ENCODE data around the gene FBRSL1. TPM values are rescaled to one million over a fixed set of nuclear protein-coding genes. Genes with fewer than 3 reads are reported as not detected.

FBRSL1 gene
- total RNA-seq, 4 donors from 2014 or later = 13.8 to 31.5 (median 16.1) TPM

GRCh38 chr12:132541996-132542395 is 52.0 kb downstream of the FBRSL1 start:
- no peak overlapping the region for H3K4me3 ChIP-seq
- no peaks in the 10 kb centered on the region for H3K9me3 ChIP-seq
- TF ChIP-seq EP300 (IDR thresholded peaks at IDR 0.05) = no peak
- no peak for TF ChIP-seq CTCF (IDR thresholded peaks at IDR 0.05)
- no peak for TF ChIP-seq POLR2A (IDR thresholded peaks at IDR 0.05)
- H3K36me3 ChIP-seq = peaks cover 0 to 30% (median 0%) of the 10 kb centered on the region in 3 donors
- H3K27ac ChIP-seq = no peak overlapping the region
- H3K27me3 ChIP-seq = no peaks in the 10 kb centered on the region
- 95 to 100% methylated on average over 9 to 20 of the region's 20 CpGs for WGBS, 2 donors
- DNase-seq (ENCODE audit: low spot score in 2 of 2) = no peak
- H3K4me1 ChIP-seq = peaks cover 0 to 13% (median 0%) of the 10 kb centered on the region in 4 donors

GRCh38 chr12:132542661-132543060 is 52.7 kb downstream of the FBRSL1 start:
- Histone ChIP-seq H3K27me3 (no peaks in the 10 kb centered on the region), H3K4me1 (peaks cover 0 to 7% (median 0%) of the 10 kb centered on the region in 4 donors), H3K4me3 (no peak overlapping the region), H3K27ac (no peak overlapping the region), H3K9me3 (no peaks in the 10 kb centered on the region), H3K36me3 (peaks cover 0 to 36% (median 0%) of the 10 kb centered on the region in 3 donors)
- WGBS, 2 donors = 73 to 88% methylated on average over 7 to 9 of the region's 9 CpGs
- no peak for DNase-seq (ENCODE audit: low spot score in 2 of 2)
- no peak for TF ChIP-seq CTCF (IDR thresholded peaks at IDR 0.05)
- no peak for TF ChIP-seq POLR2A (IDR thresholded peaks at IDR 0.05)
- no peak for TF ChIP-seq EP300 (IDR thresholded peaks at IDR 0.05)

DNA sequence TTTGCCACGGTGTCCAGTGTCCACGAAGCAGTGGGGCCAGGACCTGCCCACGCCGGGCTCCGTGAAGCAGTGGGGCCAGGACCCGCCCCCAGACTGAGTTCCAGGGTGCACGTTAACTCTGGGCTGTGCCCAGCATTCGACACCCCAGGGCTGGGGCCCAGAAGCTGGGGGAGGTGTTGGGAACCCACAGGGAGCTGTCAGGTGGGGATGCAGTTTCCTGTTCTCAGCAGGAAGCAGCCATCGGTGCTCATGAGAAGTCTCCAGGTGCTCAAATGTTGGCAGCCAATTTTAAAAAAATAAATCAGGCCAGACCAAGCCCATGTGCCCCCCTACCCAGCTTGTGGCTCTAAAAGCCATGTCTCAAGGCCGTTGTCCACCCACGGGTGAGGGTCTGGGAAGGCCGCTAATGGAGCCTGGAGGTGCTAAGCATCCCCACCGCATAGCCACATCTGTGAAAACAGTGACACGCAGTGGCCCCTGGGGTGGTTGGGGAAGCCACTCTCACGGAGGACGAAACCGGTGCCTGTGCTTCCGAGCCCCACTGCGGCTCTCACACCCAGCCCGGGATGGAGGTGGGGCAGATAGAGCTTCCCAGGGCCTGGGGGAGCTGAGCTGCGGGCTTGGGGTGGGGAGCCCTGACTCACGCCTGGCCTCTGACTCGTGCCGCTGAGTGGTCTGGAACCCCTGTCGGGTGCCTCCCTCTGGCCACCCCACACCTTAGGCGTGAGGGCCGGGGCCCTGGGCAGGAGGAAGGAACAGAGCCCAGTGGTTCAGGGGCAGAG is 53.5 kb downstream of the FBRSL1 start:
- no peak for TF ChIP-seq CTCF (IDR thresholded peaks at IDR 0.05)
- TF ChIP-seq POLR2A (IDR thresholded peaks at IDR 0.05) = no peak
- no peak for TF ChIP-seq EP300 (IDR thresholded peaks at IDR 0.05)

DNA sequence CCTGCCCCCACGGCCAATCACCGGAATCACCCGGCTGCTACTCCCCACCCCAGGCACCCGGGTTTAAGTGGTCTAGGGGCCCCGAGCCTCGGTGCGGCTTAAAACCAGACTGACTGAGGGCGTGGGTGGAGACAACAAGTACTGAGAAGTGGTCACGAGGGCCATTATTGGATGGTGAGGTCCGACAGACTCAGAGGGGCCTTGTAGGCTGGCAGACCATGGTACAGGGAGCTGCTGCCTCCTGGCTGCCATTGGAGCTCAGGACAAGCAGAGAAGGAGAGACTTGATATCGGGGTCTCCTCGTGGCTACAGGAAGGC is 54.1 kb downstream of the FBRSL1 start:
- no peak for TF ChIP-seq CTCF (IDR thresholded peaks at IDR 0.05)
- TF ChIP-seq POLR2A (IDR thresholded peaks at IDR 0.05) = no peak
- TF ChIP-seq EP300 (IDR thresholded peaks at IDR 0.05) = no peak
- WGBS, 2 donors = 80 to 91% methylated on average over 11 to 12 of the region's 12 CpGs

More for the DNA sequence above, 53.5 kb downstream of the FBRSL1 start:
- peaks cover 0 to 44% (median 0%) of the 10 kb centered on the region in 3 donors for H3K36me3 ChIP-seq
- no peaks in the 10 kb centered on the region for H3K27me3 ChIP-seq
- H3K4me1 ChIP-seq = no peaks in the 10 kb centered on the region
- H3K4me3 ChIP-seq = no peak overlapping the region
- no peak for DNase-seq (ENCODE audit: low spot score in 2 of 2)
- no peak overlapping the region for H3K27ac ChIP-seq
- 75 to 91% methylated on average over 13 to 25 of the region's 27 CpGs for WGBS, 2 donors
- no peaks in the 10 kb centered on the region for H3K9me3 ChIP-seq

GRCh38 chr12:132544498-132544897 is 54.5 kb downstream of the FBRSL1 start:
- 97% methylated on average over 11 of the region's 11 CpGs for WGBS, 2 donors
- Histone ChIP-seq H3K9me3 (no peaks in the 10 kb centered on the region), H3K4me1 (no peaks in the 10 kb centered on the region), H3K27me3 (no peaks in the 10 kb centered on the region), H3K4me3 (no peak overlapping the region), H3K27ac (no peak overlapping the region), H3K36me3 (peaks cover 0 to 54% (median 0%) of the 10 kb centered on the region in 3 donors)
- TF ChIP-seq EP300 (IDR thresholded peaks at IDR 0.05) (no peak), CTCF (IDR thresholded peaks at IDR 0.05) (no peak), POLR2A (IDR thresholded peaks at IDR 0.05) (no peak)
- DNase-seq (ENCODE audit: low spot score in 2 of 2) = no peak

More for the DNA sequence above, 54.1 kb downstream of the FBRSL1 start:
- Histone ChIP-seq H3K27ac (no peak overlapping the region), H3K4me1 (no peaks in the 10 kb centered on the region), H3K9me3 (no peaks in the 10 kb centered on the region), H3K4me3 (no peak overlapping the region), H3K36me3 (peaks cover 0 to 50% (median 0%) of the 10 kb centered on the region in 3 donors), H3K27me3 (no peaks in the 10 kb centered on the region)
- no peak for DNase-seq (ENCODE audit: low spot score in 2 of 2)
